ENCODE measurements around the gene OCSTAMP. TPM values are rescaled to one million over a fixed set of nuclear protein-coding genes. Genes with fewer than 3 reads are reported as not detected.

OCSTAMP gene, protein sequence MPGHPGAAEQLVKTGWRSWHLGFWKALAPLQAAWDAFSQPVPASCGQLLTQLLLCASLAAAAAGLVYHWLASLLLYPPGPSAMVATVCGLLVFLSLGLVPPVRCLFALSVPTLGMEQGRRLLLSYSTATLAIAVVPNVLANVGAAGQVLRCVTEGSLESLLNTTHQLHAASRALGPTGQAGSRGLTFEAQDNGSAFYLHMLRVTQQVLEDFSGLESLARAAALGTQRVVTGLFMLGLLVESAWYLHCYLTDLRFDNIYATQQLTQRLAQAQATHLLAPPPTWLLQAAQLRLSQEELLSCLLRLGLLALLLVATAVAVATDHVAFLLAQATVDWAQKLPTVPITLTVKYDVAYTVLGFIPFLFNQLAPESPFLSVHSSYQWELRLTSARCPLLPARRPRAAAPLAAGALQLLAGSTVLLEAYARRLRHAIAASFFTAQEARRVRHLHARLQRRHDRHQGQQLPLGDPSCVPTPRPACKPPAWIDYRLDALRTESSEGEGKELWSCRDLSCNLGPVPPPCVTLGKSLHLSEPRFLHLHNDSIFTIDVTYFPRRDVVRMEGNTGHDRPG
- polyA plus RNA-seq (ENCODE audit: insufficient read depth in 1 of 5, insufficient read length in 5 of 5, low replicate concordance in 1 of 5): not detected
- long read RNA-seq, donor 1: 0 reads
- long read RNA-seq, donor 2: 0 reads
- long read RNA-seq, donor 3: 0 reads
- long read RNA-seq, donor 4: 0 reads
- long read RNA-seq, donor 5: 0 reads
- long read RNA-seq, donor 6: 0 reads
- long read RNA-seq, donor 7: 0 reads
- long read RNA-seq, donor 8: 0 reads

DNA sequence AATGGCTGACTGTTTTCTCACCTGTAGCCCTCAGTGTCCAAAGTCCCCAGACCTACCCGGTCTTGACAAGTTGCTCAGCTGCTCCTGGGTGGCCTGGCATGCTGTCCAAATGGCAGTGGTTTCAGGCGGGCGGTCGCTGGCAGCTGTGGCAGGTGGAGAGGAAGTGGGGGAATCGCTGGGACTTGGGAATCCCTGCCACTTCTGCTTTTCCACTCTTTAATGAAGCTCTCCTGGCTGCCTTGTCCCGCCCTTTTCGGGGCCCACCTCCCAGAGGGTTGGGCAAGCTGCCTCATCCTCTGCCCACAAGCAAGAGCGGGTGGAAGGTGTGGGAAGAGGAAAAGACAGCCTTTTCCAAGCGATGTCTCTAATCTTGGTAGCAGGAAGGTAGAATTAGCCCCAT, at the start of gene OCSTAMP:
Gene OCSTAMP, minus strand, starts transcription at position 194 of the 400 bp plus-strand sequence. Its CDS starts 94 bp downstream, at position 100.
- no peak for DNase-seq

DNA sequence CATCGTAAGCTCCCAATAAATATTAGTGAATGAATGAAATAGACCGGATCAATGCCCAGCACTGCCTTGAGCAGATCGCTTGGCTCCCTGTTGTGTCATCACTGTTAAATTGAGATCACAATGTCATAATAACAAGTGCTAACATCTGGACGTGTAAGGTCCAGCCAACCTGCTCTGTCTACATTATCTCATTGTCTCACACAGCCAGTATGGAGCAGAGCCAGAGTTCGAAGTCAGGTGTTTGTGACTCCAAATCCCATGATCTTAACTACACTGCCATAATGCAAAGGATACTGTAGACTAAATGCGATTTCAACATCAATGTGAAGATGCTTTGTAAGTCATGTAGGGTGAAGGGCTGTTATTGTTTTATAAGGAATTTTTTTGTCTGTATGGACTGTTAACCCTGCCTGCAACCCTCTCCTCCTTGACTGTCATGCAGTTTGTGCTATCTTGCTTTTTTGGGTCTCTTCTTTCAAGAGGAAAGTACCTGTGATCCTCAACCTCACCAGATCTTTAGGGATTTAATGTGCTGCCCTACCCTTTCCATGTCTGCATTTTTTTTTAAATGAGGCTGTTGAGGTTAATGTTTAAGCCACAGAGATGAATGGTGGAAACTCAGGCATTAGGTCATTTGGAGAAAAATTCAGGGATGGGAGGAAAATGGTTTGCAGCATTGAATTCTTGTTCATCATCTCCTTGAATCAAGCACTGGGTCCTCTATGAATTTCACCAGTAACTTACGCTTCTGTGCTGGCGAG, 49.0 kb upstream of the OCSTAMP start:
- DNase-seq: no peak

DNA sequence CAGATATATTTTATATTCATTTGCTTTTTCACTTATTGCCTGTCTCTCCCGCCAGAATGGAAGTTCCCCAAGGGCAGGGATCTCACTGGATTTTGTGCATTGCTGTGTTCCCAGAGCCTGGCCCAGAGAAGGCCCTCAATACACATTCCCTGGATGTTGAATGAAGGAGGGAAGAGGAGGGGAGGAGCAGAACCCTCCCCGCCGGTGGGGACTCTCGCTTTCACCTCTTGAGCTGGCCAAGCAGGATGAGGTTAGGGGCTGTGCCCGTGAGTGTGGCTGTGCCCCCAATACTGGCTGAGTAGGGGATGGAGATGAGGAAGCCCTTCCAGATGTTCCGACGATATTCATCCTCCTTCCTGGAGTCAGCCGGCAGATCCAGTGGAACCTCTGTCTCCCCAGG, 45.5 kb upstream of the OCSTAMP start:
- no peak for DNase-seq

DNA sequence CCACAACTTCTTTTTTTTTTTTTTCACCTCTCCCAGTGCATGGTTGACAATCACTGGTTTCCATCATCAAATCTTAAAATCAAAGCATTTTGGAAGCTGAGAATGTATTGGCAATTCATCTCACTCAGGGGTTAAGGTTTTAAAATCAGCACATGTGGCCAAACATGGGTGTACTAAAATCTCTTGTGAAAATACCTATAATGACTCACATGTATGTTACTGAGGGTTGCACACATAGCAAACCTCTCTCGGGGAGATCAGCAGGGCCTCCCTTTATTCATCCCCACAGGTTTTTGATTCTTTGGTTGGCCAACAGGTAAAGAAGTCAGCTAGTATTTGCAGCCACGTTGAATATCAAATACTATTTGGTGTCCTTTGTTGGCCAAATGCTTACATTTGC, 44.3 kb upstream of the OCSTAMP start:
- no peak for DNase-seq

DNA sequence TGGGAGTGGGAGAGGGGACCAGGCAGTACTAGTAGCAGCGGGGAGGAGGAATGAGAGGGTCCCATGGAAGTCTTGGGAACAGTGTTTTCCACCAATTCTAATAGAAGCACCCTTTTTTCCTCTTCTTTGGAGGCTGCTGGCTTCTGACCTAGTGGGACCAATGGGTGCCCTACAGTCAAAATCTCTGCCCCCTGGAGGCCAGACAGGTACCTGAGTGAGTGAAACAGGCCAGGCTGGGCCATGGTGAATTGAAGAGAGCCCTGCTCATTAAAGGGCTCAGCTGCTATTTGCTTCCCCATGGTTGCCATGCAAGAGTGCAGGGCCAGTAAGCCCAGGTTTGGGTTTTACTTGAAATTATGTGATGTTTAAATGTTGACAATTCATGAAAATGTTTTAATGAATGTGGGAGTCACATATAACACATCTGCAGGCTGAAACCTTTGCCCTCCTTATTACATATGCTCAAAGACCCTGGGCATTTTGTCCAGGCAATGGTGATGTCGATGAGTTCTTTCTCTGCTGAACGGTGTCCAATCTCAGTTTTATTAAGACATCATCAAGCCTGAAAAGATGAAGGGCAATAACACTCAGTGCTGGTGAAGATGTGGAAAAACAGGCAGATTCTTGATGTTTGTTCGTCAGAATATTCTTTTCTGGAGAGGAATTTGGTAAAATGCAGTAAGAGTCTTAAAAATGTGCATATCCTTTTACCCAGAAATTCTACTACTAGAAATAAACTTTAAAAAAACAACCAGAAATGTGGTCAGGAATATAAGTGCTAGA, 42.3 kb upstream of the OCSTAMP start:
- no peak for DNase-seq

DNA sequence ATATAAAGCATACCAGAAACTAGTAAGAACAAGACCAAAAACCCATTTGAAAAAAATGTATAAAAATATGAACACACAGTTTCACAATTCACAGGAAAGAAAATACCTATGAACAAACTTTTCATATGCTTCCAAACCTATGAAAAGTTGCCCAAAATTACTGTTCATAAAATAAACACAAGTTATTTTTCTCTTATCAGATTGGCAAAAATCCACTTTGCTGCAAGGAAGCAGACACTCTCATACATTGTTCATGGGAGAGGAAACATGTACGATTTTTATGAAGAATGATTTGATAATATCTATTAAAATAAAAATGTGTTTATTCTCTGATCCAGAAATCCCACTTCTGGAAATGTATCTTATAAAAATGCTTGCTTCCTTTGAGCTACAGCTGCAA, 40.0 kb upstream of the OCSTAMP start:
- no peak for DNase-seq

DNA sequence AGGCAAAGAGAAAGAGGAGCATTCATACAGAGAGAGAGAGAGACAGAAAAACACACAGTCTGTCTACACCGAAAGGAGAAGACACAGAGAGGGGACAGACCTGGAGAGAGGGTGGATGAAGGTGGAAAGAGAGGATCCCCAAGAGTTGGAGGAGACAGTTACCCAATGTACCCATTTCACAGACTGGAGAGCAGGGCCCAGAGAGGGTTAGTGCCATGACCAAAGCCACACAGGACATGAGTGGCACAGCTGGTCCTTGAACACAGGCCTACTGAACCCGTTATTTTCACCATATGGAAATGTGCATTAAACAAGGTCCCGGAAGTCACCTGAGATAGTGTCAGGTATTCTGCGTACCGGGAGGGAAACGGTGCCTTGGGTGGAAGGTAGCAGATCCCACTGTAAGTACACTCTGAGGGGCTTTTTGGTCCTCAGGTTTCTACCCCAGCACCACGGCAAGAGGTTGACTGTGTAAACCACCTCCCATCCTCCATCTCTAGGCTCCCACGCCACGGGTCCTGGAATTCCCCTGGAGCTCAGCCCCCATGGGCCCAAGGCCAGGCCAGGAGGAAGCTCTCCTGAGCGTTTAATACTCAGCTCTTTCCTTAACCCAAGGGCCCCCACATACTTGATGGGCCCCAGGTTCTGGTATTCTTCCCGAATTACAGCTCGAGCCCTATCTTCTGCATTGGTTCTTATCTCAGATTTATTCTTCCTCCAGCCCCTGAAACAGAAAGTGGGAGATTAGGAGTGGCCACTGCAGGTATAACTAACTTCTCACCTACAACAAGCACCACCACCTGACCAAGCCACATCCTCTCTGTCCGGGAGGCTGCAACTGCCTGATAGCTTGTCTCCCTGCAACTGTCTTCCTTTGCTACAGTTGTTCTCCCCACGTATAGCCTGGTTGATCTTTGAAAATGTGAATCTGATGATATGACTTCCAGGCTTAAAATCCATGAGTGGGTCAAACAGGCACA, 38.4 kb upstream of the OCSTAMP start:
- no peak for DNase-seq

DNA sequence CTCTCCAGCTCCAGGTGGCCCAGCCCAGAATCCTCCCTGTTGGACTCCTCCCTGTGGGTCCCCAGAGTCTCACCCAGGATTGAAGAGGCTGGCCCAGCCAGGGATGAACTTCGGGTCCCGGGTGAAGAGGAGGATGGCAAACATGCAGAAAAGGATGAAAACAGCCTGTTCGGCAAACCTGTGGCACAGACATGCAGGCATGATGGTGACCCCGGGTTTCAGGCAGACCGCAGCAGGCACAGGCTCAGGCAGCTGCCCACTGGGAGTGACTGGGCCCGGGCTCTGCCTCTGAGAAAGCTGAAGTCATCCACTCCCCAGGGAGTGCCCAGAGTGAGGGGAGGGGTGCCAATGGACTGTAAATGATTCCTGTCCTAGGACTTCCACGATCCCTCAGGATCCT, 37.5 kb upstream of the OCSTAMP start:
- no peak for DNase-seq

DNA sequence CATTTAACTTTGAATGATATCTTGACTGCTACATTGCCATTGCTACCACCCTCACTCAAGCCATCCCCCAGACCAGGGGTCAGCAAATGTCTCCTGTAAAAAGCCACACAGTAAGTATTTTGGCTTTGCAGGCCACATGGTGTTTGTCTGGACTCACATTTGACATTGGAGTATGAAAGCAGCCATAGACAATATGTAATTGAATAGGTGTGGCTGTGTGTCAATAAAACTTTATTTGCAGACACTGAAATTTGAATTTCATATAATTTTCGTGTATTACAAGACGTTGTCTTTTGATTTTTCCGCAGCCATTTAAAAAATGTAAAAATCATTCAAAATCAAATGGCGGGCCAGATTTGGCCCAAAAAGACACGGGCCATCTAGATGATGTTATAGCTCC, 36.3 kb upstream of the OCSTAMP start:
- DNase-seq: no peak

DNA sequence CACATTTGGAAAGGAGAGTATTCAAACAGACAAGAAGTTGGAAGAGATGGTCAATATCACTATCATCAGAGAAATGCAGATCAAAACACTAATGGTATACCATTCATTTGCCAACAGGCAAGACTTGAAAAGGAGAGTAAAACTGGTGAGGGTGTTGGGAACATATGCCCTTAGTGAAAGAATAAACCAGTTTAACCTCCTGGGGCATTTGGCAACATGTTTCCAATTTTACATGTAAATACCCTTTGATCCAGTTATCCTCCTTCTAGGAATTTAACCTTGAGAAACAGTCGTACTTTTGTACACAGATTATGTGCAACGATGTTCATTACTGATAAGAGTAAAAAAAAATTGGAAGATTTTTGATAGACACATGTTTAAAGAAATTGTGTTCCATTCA, 34.1 kb upstream of the OCSTAMP start:
- no peak for DNase-seq

DNA sequence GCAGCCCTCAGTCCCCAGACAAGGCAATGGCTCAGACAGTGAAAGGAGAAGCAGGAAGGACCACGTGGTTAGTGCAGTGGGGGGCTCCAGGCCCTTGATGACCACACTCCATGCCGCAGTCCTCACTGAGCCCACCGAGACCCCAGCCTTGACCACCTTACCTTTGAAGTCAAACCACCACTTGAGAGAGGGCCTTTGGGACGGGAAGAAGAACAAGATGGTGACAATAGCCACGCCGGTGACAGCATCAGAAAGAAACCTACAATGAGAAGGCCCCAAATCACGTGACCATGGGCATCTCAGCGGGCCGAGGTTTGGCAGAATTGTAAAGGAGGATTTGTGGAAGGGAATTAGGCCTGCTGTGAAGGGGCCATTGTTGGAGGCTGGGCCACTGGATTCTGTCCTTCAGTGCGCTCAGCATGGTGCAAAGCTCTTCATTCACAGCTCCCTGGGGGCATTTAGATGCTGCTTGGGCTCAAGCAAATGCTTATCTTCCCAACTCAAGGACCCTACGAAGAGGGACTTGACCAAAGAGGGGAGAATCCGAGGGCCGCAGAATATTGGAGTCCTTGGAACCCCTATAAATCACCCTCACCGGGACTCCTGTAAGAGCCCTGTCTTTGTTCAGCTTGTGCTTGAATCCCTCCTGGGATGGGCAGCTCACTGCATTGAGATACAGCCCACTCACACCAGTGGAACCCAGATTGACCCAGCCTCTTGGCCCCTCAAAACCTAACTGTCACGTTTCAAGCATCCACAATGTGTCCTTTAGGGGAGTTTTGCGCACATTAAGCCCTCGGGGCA, 33.2 kb upstream of the OCSTAMP start:
- DNase-seq: no peak

DNA sequence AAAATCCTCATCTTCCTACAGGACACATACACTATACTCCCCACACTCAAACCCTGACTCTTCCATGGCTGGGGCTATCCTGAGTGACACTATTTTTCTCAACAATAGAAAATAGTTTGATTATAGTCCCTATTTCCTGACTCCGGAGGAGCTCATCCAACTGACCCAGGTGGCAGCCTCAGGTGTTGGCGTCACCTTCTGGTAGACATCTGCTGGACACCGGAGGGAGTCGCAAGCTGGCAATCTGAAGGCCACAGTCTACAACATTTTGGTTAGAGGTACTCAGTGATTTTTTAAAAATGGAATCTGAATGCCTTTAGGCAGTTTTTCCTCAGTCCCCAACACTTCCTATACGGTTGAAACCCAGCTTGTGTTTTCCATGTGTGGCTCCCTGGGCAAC, 32.2 kb upstream of the OCSTAMP start:
- no peak for DNase-seq

DNA sequence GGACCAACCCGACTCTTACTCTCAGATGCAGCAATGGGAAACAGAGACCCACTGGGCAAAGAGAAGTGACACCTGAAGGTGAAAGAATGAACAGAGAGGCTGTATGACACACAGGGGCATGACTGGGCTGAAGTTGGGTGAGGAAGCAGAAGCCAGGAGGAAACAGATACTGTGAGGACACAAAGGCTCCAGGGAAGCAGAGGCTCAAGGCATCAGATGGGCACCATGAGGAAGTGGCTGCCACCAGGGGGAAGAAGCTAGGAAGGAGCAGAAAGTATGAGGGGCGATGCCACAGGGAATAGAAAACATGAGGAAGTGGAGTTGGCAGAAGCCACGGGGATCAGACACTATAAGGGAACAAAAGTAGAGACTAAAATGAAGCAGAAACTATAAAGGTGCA, 30.9 kb upstream of the OCSTAMP start:
- DNase-seq: no peak

DNA sequence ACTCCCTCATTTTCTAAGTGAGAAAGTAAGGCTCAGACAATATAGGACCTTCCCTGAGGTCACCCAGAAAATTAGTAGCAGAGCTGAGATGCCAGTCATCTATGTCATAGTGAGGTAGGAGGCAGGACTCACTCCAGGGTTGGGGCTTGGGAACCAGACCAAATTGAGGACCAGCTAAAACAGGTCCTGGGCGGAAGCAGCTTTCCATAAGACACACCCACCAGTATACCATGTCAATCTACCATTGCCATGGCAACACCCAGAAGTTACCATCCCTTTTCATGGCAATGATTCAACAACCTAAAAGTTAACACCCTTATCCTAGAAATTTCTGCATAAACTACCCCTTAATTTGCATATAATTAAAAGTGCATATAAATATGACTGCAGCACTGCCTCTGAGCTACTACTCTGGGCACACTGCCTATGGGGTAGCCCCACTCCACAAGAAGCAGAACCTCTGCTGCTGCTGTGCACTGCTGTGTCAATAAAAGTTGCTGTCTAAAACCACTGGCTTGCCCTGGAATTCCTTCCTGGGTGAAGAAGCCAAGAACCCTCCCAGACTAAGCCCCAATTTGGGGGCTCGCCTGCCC, 30.3 kb upstream of the OCSTAMP start:
- DNase-seq: no peak

DNA sequence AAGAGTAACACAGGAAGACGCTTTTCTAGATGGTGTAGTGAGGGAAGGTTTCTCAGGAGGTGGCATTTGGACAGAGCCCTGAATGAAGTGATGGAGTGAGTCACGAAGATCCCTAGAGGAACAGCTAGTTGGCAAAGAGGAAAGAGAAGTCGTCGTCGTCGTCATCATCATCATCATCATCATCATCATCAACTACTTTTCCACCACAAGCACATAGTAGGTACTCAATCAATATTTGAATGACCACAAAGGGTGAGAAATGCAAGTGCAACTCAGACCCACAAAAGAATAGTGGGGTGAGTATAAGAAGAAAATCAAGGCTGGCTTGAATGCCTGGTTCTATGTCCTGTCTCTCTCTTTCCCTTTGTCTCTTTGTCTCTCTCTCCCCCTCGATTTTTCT, 28.3 kb upstream of the OCSTAMP start:
- DNase-seq: no peak

DNA sequence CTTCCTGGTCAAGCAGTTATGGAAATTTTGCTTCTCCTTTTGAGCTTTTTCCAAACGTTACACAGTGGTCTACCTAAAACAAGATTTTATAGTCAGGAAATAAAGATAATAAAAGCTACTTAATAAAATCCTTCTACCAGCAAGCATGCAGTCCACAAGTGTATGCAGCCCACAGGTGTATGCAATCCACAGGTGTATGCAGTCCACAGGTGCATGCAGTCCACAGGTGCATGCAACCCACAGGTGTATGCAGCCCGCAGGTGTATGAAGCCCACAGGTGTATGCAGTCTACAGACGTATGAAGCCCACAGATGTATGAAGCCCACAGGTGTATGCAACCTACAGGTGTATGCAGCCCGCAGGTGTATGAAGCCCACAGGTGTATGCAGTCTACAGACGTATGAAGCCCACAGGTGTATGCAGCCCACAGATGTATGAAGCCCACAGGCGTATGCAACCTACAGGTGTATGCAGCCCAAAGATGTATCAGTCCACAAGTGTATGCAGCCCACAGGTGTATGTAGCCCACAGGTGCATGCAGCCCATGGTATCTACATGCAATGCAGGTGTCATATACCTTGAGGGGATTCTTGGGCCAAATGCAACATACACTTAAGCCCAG, 26.4 kb upstream of the OCSTAMP start:
- DNase-seq: no peak

DNA sequence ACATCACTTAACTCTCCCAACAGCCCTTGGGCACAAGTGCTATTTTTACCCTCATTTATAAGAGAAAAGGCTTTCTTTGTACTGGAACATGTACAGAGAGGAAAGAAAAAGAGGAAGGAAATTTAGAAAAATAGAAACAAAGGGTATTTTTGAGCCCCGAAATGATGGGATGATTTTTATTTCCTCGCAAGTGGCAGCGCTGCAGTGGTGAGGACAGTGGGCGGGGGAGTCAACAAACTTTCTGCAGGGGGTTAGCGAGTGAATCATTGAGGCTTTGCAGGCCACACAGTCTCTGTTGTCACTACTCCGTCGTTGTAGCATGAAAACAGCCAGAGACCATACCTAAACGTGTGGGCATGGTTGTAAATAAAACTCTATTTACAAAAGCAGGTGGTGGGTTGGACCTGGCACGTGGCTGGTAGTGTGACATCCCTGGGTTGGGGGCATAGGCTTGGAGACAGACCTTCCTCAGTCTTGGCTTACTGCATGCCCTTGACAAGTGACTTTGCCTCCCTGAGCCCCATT, 25.5 kb upstream of the OCSTAMP start:
- DNase-seq: no peak

DNA sequence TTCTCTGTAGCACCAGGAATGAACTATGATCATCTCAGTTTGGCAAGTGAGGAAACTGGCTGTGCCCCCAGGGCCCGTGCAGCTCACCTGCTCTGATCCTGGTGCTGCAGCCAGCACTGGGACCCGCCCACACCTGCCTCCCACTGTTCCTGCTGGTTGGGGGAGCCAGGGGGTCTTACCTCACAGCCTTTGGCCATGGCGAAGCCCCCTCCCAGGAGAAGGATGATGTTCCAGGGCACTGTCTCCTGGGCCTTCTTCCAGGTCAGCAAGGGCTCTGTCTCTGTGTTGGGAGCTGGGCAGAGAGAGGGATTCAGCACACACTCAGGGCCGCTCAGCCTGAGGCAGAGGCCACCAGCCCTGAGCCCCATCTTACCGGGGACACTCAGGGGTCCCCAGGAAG, 24.9 kb upstream of the OCSTAMP start:
- DNase-seq: no peak

Data from right lung (tissue), 10 donors.